ENCODE data around the gene SULT2B1. TPM values are rescaled to one million over a fixed set of nuclear protein-coding genes. Genes with fewer than 3 reads are reported as not detected.
"Not testable (repeated sequence)": the region's sequence is repeated elsewhere in the genome, so short reads cannot be mapped to it uniquely, and the experiment has no call there.

Gene SULT2B1
- total and polyA plus RNA-seq, 8 donors: 2.1 to 6.3 (median 2.9) TPM

DNA sequence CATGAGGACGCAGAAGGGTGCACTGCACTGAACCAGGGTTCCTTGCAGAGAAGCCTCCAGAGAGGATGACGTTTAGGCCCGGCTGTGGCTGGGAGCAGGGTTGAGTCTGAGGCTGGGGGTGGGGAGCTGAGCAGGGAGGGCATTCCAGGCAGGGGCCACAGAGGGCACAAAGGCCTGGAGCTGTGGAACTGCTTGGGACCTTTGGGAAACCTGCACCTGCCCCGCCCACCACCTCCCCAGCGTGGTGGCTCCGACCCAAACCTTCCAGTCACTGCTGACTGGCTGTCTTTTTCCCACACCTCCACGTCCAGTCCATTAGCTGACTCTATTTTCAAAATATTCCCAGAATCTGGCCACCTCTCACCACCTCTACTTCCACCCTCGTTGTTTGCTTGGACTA is 35.4 kb upstream of the SULT2B1 start:
- intact Hi-C loops (cut with DNase I): no loop called here
- no peak for DNase-seq
- TF ChIP-seq, protein P1, sequence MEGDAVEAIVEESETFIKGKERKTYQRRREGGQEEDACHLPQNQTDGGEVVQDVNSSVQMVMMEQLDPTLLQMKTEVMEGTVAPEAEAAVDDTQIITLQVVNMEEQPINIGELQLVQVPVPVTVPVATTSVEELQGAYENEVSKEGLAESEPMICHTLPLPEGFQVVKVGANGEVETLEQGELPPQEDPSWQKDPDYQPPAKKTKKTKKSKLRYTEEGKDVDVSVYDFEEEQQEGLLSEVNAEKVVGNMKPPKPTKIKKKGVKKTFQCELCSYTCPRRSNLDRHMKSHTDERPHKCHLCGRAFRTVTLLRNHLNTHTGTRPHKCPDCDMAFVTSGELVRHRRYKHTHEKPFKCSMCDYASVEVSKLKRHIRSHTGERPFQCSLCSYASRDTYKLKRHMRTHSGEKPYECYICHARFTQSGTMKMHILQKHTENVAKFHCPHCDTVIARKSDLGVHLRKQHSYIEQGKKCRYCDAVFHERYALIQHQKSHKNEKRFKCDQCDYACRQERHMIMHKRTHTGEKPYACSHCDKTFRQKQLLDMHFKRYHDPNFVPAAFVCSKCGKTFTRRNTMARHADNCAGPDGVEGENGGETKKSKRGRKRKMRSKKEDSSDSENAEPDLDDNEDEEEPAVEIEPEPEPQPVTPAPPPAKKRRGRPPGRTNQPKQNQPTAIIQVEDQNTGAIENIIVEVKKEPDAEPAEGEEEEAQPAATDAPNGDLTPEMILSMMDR (IDR thresholded peaks at IDR 0.05): no peak
- ATAC-seq: no peak
- Histone ChIP-seq H3K36me3 (no peaks in the 10 kb centered on the region), H3K4me1 (peaks cover 0 to 12% of the 10 kb centered on the region in 2 donors), H3K4me3 (no peak overlapping the region), H3K27me3 (peaks cover 20 to 32% of the 10 kb centered on the region in 2 donors), H3K9me3 (no peaks in the 10 kb centered on the region), H3K27ac (no peak overlapping the region)

DNA sequence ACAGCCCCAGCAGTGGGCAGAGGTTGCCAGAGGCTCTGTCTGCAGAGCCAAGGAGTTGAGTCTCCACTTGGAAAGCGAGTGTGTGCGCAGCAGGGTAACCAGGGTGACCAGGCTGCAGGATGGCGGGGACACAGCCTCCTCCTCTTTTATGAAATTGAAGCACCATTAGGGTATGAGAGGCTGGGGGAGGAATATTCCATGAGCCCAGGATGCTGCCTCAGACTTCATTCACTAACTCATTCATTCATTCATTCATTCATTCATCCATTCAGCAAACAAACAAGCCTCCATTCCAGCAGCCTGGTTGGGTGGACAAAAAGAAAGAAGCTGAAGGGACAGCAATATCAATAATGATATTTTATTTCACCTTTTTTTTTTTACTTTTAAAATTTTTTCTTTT is 33.8 kb upstream of the SULT2B1 start:
- no peak overlapping the region for H3K27ac ChIP-seq
- peaks cover 5 to 15% of the 10 kb centered on the region in 2 donors for H3K27me3 ChIP-seq
- peaks cover 0 to 7% of the 10 kb centered on the region in 2 donors for H3K4me1 ChIP-seq
- no peak for ATAC-seq
- TF ChIP-seq, protein P1 (IDR thresholded peaks at IDR 0.05): no peak
- DNase-seq: no peak
- no peak overlapping the region for H3K4me3 ChIP-seq
- H3K9me3 ChIP-seq: no peaks in the 10 kb centered on the region
- H3K36me3 ChIP-seq: no peaks in the 10 kb centered on the region
- intact Hi-C loops (cut with DNase I): no loop called here

DNA sequence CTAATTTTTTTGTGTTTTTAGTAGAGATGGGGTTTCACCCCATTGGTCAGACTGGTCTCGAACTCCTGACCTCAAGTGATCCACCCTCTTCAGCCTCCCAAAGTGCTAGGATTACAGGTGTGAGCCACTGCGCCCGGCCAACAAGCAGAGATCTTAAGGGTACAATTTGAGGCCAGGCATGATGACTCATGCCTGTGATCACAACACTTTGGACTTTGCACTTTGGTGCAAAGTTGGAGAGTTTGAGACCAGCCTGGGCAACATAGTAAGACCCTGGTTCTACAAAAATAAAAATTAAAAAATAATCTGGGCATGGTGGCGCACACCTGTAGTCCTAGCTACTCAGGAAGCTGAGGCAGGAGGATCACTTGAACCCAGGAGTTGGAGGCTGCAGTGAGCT is 32.5 kb upstream of the SULT2B1 start:
- H3K4me3 ChIP-seq; intact Hi-C loops (cut with DNase I); H3K27ac ChIP-seq; H3K27me3 ChIP-seq; H3K4me1 ChIP-seq; H3K36me3 ChIP-seq; H3K9me3 ChIP-seq; ATAC-seq; DNase-seq: not testable (repeated sequence)

DNA sequence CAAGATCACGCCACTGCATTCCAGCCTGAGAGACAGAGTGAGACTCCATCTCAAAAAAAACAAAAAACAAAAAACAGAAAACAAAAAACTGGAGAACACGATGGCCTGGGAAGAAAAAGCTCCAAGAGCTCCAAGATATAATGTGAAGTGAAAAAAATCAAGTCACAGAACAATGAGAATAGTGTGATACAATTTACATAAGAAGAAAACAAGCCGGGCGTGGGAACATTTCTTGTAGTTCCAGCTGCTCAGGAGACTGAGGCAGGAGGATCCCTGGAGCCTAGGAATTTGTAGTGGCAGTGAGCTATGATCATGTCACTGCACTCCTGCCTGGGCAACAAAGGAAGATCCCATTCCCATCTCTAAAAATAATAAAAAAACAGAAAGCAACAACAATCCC is 31.8 kb upstream of the SULT2B1 start:
- Histone ChIP-seq H3K27me3 (peaks cover 0 to 4% of the 10 kb centered on the region in 2 donors), H3K4me1 (no peaks in the 10 kb centered on the region), H3K4me3 (no peak overlapping the region), H3K36me3 (no peaks in the 10 kb centered on the region), H3K9me3 (peaks cover 0 to 10% of the 10 kb centered on the region in 2 donors), H3K27ac (no peak overlapping the region)
- DNase-seq (no peak), ATAC-seq (no peak)
- intact Hi-C loops (cut with DNase I): no loop called here
- TF ChIP-seq, protein P1 (IDR thresholded peaks at IDR 0.05): no peak

DNA sequence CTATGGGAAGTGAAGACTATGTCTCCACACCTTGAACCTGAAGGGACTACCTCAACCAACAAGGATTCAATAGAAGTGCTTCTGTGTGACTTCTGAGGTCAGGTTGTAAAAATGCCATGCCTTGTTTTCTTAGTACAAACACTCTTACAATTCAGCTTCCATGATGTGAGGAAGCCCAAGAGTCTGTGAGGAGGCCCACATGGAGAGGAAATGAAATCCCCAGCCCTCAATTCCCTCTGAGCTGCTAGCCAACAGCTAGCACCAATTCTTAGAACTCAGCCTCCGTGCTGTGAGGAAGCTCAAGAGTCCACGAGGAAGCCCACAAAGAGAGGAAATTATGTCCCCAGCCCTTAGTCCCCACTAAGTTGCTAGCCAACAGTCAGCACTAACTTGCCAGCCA is 27.8 kb upstream of the SULT2B1 start:
- peaks cover 0 to 4% of the 10 kb centered on the region in 2 donors for H3K27me3 ChIP-seq
- ATAC-seq (no peak), DNase-seq (no peak)
- no peaks in the 10 kb centered on the region for H3K4me1 ChIP-seq
- TF ChIP-seq, protein P1 (IDR thresholded peaks at IDR 0.05): no peak
- peaks cover 0 to 40% of the 10 kb centered on the region in 2 donors for H3K9me3 ChIP-seq
- intact Hi-C loops (cut with DNase I): no loop called here
- H3K36me3 ChIP-seq: no peaks in the 10 kb centered on the region
- no peak overlapping the region for H3K4me3 ChIP-seq
- H3K27ac ChIP-seq: no peak overlapping the region

DNA sequence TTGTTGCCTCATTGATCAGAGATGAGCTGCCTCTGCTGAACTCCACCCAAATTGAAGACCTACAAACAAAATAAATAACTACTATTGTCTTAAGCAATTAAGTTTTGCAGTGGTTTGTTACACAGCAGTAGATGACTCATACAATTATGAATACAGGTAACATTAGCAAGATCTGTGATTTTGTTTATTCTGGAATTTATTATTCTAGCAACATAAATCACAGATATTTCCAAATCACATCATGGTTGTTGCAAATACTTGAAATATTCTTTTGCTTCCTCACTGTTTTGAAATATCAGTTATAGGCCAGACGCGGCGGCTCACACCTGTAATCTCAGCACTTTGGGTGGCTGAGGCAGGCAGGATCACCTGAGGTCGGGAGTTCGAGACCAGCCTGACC is 27.2 kb upstream of the SULT2B1 start:
- Histone ChIP-seq H3K36me3 (no peaks in the 10 kb centered on the region), H3K9me3 (peaks cover 0 to 45% of the 10 kb centered on the region in 2 donors), H3K27me3 (peaks cover 0 to 4% of the 10 kb centered on the region in 2 donors), H3K4me3 (no peak overlapping the region), H3K27ac (no peak overlapping the region), H3K4me1 (no peaks in the 10 kb centered on the region)
- intact Hi-C loops (cut with DNase I): no loop called here
- TF ChIP-seq, protein P1 (IDR thresholded peaks at IDR 0.05): no peak
- ATAC-seq: no peak
- DNase-seq: no peak

Measured in left lung (tissue), 10 donors.